ENCODE data around the gene B4GALT5.
"Not testable (repeated sequence)": the region's sequence is repeated elsewhere in the genome, so short reads cannot be mapped to it uniquely, and the experiment has no call there.

B4GALT5 gene

DNA sequence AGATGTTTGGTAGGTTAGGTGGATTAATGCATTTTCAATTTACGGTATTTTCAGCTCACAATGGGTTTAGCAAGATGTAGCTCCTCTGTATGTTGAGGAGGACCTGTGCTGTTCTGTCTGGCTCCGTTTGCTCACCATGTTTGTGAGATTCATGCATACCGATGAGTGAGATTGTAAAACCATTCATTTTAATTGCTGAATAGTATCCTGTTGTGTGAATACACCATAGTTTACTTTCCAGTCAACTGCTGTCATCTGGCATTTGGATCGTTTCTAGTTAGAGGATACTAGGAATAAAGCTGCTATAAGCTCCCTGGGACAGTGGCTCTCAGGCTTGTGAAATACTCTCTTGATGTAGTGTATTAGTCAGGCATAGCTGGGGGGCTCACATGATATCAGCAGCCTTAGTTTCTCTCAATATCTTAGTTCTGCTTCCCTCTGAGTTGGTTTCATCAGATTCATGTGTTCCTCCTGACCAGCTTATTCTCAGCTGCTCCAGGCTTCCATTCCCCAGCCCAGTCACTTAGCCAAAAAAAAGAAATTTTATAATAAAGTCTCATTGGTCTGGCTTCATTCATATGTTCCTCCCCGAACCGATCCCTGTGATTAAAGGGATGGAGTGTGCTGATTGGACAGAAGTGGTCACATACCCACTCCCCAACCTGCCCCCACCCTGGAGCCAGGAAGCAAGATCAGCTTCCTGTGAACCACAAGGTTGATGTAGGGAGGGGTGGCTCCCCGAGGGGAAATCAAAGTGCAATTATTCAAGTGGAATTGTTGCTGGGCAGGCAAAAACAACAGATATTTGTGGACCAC, 10.9 kb upstream of the B4GALT5 start:
- TF ChIP-seq Cebpa-rat (IDR thresholded peaks at IDR 0.05): no peak
- Histone ChIP-seq H3K27me3 (no peaks in the 10 kb centered on the region), H3K4me2 (peak overlapping the region; percentile 60 to 88 (median 79)), H3K36me3 (no peaks in the 10 kb centered on the region), H3K4me1 (peaks cover 20 to 34% (median 26%) of the 10 kb centered on the region in 10 experiments), H3K27ac (peak overlapping the region in 9 of 11 experiments; percentile 35 to 72 (median 57); a peak in 18 of 22 replicates), H3K4me3 (peak overlapping the region in 6 of 10 experiments; percentile 4 to 53 (median 20); a peak in 11 of 20 replicates), H4K20me1 (no peaks in the 10 kb centered on the region), H3K9me3 (replicated peaks in 1 of 11) (peaks cover 0 to 7% (median 3%) of the 10 kb centered on the region in 11 experiments; a peak in 10 of 22 replicates), H3K9ac (peak overlapping the region in 8 of 11 experiments; percentile 3 to 63 (median 41); a peak in 14 of 22 replicates)

DNA sequence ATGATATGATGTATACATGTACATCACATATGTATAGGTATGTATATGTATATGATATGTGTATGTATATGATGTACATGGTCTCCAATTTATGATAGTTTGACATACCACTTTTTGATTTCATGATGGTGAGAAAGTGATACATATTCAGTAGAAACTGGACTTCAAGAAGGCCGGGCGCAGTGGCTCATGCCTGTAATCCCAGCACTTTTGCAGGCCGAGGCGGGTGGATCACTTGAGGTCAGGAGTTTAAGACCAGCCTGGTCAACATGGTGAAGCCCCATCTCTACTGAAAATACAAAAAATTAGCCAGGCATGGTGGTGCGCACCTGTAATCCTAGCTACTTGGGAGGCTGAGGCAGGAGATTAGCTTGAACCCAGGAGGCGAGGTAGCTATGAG, 10.1 kb upstream of the B4GALT5 start:
- not testable (repeated sequence) for H3K36me3 ChIP-seq; H3K27me3 ChIP-seq; H3K4me3 ChIP-seq; H3K9me3 ChIP-seq (replicated peaks in 1 of 11); H3K9ac ChIP-seq; H4K20me1 ChIP-seq
- Histone ChIP-seq H3K4me1 (peaks cover 20 to 34% (median 26%) of the 10 kb centered on the region in 10 experiments), H3K4me2 (peak overlapping the region in 5 of 11 experiments; percentile 78 to 88 (median 85); a peak in 8 of 22 replicates), H3K27ac (peak overlapping the region in 2 of 11 experiments; percentile 53 to 72; a peak in 2 of 22 replicates)

DNA sequence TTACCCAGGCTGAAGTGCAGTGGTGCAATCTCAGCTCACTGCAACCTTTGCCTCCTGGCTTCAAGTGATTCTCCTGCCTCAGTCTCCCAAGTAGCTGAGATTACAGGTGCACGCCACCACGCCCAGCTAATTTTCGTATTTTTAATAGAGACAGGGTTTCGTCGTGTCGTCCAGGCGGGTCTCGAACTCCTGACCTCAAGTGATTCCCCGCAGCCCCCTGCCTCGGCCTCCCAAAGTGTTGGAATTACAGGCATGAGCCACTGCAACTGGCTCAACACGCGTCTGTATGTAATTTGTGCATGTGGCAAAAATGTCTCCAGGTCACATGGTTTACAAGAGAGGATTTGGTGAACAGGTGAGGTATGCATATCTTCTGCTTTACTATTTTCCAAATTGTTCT, 7.6 kb upstream of the B4GALT5 start:
- not testable (repeated sequence) for H3K27me3 ChIP-seq; H3K4me3 ChIP-seq; H4K20me1 ChIP-seq; H3K36me3 ChIP-seq; H3K9ac ChIP-seq; H3K27ac ChIP-seq; H3K4me2 ChIP-seq; H3K9me3 ChIP-seq (replicated peaks in 1 of 11)
- peaks cover 21 to 35% (median 25%) of the 10 kb centered on the region in 10 experiments for H3K4me1 ChIP-seq

DNA sequence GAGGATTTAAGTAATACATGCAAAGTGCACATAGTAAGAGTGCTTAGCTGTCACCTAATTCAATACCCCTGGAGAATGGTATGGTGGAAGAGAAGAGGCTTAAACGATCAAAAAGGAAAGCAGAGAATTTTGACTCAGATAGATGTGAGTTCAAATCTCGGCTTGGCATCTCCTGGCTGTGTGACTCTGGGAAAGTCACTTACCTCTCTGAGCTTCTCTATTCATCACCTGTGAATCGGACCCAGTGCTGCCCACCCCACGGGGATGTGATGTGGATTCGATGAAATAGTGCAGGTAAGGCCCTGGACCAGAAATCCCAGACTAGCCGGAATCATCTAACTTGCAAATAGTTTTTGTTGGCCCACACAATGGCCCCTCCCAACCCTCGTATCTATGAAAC, 1.8 kb upstream of the B4GALT5 start:
- Histone ChIP-seq H3K4me2 (no peak overlapping the region), H3K4me3 (no peak overlapping the region), H4K20me1 (peaks cover 17 to 29% (median 18%) of the 10 kb centered on the region in 11 experiments; a peak in 21 of 22 replicates), H3K9ac (no peak overlapping the region), H3K27me3 (no peaks in the 10 kb centered on the region), H3K36me3 (no peaks in the 10 kb centered on the region), H3K9me3 (replicated peaks in 1 of 11) (no peaks in the 10 kb centered on the region), H3K4me1 (peaks cover 27 to 35% (median 30%) of the 10 kb centered on the region in 10 experiments), H3K27ac (no peak overlapping the region)
- no peak for TF ChIP-seq Cebpa-rat (IDR thresholded peaks at IDR 0.05)

DNA sequence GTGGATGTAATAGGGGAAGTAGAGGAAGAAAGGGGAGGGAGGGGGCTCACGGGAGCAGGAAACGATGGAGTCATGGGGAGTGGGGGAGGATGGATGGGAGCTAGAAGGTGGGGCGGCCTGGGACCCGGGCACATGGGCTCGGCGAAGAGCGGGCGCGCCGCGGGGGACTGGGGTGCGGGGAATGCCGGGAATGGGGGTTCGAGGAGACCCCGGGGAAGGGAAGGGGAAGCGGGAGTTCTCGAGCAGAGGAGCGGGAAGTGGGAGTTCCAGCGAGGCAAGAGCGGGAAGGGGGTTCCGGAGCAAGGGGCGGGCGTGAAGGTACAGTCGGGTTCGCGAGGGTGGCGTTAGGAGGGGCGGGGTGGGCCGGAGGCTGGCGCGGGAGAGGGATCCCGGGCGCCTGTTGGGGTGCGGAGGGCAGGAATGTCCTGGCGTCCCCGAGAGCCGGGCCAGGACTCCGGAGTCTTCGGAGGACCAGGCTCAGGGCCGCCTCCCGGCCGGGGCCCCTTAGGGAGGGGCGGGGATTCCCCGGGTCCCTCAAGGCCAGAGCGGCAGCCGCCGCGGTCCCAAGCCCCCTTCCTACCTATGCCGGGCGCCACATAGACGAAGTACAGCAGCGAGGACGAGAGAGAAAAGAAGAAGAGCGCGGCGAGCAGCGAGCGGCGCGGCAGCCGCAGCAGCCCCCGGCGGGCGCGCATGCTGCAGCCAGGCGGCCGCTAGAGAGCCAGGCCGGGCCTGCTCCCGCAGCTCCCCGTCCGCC, 504 bp downstream of the B4GALT5 start:
- Histone ChIP-seq H3K4me2 (peak overlapping the region; percentile 71 to 87 (median 80)), H3K4me1 (peaks cover 30 to 58% (median 50%) of the 10 kb centered on the region in 10 experiments), H3K36me3 (peaks cover 0 to 6% (median 0%) of the 10 kb centered on the region in 11 experiments; a peak in 5 of 22 replicates), H3K4me3 (peak overlapping the region; percentile 85 to 98 (median 95)), H3K9ac (peak overlapping the region; percentile 95 to 99 (median 98)), H3K27ac (peak overlapping the region; percentile 92 to 99 (median 95)), H3K9me3 (replicated peaks in 1 of 11) (no peaks in the 10 kb centered on the region), H4K20me1 (peaks cover 40 to 51% (median 41%) of the 10 kb centered on the region in 11 experiments; a peak in 21 of 22 replicates), H3K27me3 (no peaks in the 10 kb centered on the region)
- TF ChIP-seq Cebpa-rat (IDR thresholded peaks at IDR 0.05): no peak

DNA sequence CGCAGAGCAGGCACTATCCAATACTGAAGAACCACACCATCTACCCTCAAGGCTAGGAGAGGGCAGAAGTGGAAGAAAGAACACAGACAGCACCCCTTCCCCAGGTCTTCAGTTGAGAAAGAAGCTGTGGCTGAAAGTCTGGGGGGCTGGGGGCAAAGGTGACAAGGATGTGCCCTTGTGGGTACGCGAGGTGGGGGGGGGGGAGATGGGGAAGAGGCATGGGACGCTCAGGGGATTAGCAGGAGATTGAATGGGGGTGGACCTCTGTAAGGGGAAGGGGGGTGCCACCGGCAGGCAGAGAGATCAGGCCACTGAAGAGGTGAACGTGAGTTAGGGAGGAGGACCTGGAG, 1.1 kb downstream of the B4GALT5 start:
- peaks cover 30 to 58% (median 49%) of the 10 kb centered on the region in 10 experiments for H3K4me1 ChIP-seq
- peak overlapping the region; percentile 95 to 99 (median 98) for H3K9ac ChIP-seq
- no peaks in the 10 kb centered on the region for H3K27me3 ChIP-seq
- H3K27ac ChIP-seq: peak overlapping the region in 10 of 11 experiments; percentile 93 to 99 (median 96); a peak in 20 of 22 replicates
- H3K4me2 ChIP-seq: peak overlapping the region; percentile 71 to 87 (median 80)
- peak overlapping the region; percentile 85 to 98 (median 95) for H3K4me3 ChIP-seq
- no peak for TF ChIP-seq Cebpa-rat (IDR thresholded peaks at IDR 0.05)
- peaks cover 45 to 57% (median 46%) of the 10 kb centered on the region in 11 experiments; a peak in 21 of 22 replicates for H4K20me1 ChIP-seq
- peaks cover 0 to 6% (median 0%) of the 10 kb centered on the region in 11 experiments; a peak in 5 of 22 replicates for H3K36me3 ChIP-seq
- H3K9me3 ChIP-seq (replicated peaks in 1 of 11): no peaks in the 10 kb centered on the region

DNA sequence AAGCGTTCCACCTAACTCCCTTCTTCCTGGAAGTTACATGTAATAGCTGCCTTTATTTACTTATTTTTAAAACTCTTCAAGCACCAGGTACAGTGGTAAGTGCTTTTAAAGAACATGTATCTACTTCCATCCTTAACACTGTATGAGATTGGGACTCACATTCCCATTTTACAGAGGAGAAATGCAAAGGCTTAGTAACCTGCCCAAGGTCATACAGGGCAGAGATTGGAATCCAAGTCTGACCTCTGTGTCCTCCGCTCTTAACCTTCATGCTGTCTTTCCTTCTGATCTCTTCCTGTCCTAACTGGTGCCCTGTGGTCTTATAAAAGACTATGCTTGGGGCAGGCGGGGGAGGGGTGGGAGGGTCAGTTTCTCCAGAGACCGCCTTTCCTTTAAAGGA, 1.6 kb downstream of the B4GALT5 start:
- peak overlapping the region; percentile 85 to 98 (median 95); a peak in 19 of 20 replicates for H3K4me3 ChIP-seq
- H3K4me1 ChIP-seq: peaks cover 30 to 61% (median 50%) of the 10 kb centered on the region in 10 experiments
- H3K4me2 ChIP-seq: peak overlapping the region; percentile 71 to 87 (median 80)
- TF ChIP-seq Cebpa-rat (IDR thresholded peaks at IDR 0.05): no peak
- no peaks in the 10 kb centered on the region for H3K27me3 ChIP-seq
- peak overlapping the region in 2 of 11 experiments; percentile 95 to 99; a peak in 5 of 22 replicates for H3K27ac ChIP-seq
- no peaks in the 10 kb centered on the region for H3K9me3 ChIP-seq (replicated peaks in 1 of 11)
- peaks cover 0 to 8% (median 0%) of the 10 kb centered on the region in 11 experiments; a peak in 6 of 22 replicates for H3K36me3 ChIP-seq
- peaks cover 50 to 62% (median 51%) of the 10 kb centered on the region in 11 experiments; a peak in 21 of 22 replicates for H4K20me1 ChIP-seq
- peak overlapping the region in 10 of 11 experiments; percentile 25 to 99 (median 98); a peak in 14 of 22 replicates for H3K9ac ChIP-seq

DNA sequence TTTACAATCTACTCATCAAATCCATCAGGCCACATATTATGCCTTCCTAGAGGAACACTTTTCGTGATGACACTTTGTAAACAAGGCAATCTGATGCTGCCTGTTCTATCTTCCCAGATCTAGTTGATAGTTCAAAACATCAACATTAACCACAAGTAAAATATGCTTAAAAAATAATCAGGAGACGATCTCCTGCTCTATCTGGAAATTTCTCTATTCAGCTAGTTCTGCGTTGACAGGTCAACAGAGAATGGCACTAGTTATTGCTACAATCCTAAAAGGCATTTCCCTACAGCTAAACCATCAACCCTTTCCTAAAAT, 2.1 kb downstream of the B4GALT5 start:
- TF ChIP-seq Cebpa-rat (IDR thresholded peaks at IDR 0.05): no peak
- H3K36me3 ChIP-seq: peaks cover 0 to 12% (median 0%) of the 10 kb centered on the region in 11 experiments; a peak in 6 of 22 replicates
- H3K4me2 ChIP-seq: peak overlapping the region; percentile 71 to 87 (median 80)
- H3K9me3 ChIP-seq (replicated peaks in 1 of 11): no peaks in the 10 kb centered on the region
- peaks cover 30 to 65% (median 50%) of the 10 kb centered on the region in 10 experiments for H3K4me1 ChIP-seq
- H3K27ac ChIP-seq: no peak overlapping the region; a peak in 1 of 22 replicates
- peak overlapping the region; percentile 23 to 98 (median 95); a peak in 14 of 20 replicates for H3K4me3 ChIP-seq
- no peaks in the 10 kb centered on the region for H3K27me3 ChIP-seq
- H3K9ac ChIP-seq: peak overlapping the region in 6 of 11 experiments; percentile 10 to 99 (median 38); a peak in 7 of 22 replicates
- H4K20me1 ChIP-seq: peaks cover 55 to 67% (median 56%) of the 10 kb centered on the region in 11 experiments
